NOMO-1 (cell line): ENCODE data around the gene BIN1.

Source experiments
- DNase-seq, 2 experiments: peaks; one replicate each; lab custom pipeline; 2025; ENCODE audit not compliant: unreplicated experiment in 2 of 2; lab: John Stamatoyannopoulos, UW

BIN1 gene

DNA sequence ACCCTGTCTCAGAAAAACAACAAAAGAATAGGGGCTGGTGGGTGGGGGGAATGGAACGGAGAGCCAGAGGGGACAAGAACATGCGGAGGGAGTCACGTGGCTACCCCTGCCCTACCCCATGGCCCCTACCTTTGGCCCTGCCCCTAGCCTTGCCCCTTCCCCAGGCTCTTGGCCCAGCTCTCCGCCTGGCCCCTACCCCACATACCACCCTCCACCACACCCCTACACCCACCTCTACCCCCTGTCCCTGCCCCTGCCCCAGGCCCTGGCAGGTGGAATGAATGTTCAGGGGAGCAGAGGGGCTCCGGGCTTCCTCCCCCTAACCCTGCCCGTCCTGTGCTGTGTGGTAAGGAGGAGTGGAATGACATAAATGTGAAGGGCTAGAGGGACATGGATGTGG is 15.1 kb downstream of the BIN1 start:
- no peak for DNase-seq

- no peak for DNase-seq
These were observed 15.8 kb downstream of the BIN1 start for GRCh38 chr2:127091148-127091547.

DNA sequence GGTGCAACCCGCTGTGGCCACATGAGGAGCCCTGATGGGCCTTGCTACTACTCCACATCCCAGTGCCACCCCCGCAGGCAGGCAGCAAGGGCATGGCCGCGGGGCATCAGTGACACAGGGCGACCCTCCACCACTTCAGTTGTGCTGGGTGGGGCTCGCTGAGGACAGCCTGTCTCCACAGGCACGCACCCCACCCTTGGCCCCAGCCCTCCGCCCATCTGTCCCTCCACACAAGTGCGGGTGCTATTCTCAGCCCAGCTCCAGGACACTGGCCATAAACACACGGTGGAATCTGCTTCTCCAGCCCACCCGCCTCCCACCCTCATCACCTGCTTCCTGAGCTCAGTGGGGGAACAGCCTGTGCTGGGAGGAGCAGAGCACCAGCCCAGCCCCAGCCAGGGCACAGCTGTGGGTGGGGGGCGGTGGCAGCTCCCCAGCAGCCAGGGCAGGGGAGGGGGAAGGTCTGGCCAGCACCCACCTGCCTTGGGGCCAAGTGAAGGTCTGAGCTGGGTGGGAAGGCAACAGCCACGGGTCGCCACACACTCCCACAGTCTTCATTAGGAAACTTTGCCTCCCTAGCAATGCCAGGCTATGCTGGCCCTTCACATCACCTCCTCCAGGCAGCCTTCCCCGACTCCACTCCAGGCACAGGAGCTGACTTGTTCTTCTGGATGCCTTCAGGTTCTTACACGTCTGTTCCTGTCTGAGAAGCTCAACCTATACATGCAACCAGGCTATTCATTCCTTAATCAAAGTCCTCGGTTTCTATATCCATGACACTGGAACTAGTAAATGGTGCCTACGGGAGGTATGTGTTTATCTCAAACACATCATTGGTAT is 16.5 kb downstream of the BIN1 start:
- no peak for DNase-seq

DNA sequence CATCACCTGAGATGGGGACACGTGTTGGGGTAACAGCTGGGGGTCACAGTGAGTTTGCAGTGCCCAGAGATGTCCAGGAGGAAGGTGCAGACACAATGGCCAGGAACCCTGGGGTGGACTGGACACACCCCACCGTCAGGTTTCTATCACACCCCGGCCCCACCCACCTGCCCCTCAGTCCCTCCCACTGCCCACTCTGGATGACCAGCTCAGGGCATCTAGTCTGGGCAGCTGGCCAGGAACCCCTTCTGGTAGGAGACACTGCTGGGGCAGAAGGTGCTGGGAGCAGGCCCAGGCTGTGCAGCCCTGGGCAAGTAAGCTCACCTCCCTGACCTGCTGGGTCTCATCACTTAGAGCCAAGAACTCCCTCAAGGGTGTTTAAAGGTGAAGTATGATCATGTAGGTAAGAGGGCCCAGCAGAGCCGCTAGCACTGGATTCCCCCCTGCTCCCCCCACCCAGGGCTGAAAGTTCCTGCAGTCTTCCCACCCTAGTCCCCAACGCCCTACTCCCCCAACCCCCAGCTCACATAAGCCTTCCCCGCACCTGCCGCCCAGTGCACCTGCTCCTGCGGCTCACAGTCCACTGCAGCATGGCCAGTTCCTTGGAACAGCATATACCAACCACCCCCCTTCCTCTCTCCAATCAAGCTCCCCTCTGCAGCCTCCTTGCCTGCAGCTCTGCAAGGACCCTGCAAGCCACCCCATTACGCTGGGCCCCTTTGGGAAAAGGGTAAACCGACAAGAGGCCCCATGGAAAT is 17.3 kb downstream of the BIN1 start:
- DNase-seq = no peak

DNA sequence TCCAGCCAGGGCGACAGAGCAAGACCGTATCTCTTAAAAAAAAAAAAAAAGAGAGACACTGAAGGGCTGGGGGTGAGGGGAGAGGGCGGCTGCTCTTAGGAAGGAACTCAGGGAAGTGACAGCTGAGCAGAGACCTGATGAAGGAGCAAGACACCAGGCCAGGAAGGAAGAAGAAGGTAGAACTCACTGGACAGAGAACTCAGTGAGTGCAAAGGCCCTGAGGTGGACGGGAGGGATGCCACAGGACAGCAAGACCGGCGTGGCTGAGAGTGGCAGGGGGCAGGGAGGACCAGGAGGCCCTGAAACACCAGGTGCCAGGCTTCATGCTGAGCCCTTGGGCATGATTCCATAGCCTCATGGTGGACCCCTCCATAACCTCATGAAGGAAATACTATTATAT is 18.2 kb downstream of the BIN1 start:
- no peak for DNase-seq

- DNase-seq = no peak
These were observed 19.0 kb downstream of the BIN1 start for GRCh38 chr2:127087791-127088495.

DNA sequence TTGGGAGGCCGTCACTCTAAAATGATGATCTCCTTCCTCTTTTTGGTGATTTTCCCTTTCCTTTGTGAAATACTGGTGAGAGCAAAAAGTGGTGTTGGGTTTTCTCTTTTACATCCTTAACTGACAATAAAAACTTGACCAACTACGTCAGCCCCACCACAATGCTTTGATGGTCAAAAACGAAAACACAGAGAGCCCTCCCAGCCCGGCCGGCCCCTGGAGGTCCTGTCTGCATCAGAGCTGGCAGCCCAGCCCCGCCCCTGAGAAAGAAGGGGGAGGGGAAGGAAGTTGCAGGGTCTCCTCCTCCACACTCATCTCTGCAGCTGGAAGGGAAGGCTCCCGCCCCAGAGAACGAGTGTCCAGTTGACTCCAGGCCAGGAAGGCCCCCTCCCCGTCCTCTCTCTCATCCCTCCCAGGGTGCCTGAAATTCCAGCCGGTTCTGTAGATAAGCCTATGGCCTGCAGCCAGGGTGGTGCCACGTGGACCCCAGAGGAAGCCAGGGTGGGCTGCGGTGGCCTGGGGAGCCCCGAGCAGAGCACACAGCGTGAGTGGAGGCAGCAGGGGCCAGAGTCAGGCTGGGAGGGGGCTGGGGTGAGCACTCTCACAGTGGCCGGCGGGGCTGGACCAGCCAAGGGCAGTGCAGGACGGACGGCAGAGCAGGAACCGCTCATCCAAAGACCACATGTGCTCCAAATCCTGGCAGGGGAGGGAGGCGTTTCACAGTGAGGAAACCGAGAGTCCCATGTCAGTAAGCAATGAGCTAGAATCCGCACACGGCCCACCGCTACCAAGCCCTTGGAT is 19.8 kb downstream of the BIN1 start:
- peak; percentile 46 to 74 for DNase-seq

- DNase-seq = no peak
These were observed 21.7 kb downstream of the BIN1 start for GRCh38 chr2:127085317-127085681.

DNA sequence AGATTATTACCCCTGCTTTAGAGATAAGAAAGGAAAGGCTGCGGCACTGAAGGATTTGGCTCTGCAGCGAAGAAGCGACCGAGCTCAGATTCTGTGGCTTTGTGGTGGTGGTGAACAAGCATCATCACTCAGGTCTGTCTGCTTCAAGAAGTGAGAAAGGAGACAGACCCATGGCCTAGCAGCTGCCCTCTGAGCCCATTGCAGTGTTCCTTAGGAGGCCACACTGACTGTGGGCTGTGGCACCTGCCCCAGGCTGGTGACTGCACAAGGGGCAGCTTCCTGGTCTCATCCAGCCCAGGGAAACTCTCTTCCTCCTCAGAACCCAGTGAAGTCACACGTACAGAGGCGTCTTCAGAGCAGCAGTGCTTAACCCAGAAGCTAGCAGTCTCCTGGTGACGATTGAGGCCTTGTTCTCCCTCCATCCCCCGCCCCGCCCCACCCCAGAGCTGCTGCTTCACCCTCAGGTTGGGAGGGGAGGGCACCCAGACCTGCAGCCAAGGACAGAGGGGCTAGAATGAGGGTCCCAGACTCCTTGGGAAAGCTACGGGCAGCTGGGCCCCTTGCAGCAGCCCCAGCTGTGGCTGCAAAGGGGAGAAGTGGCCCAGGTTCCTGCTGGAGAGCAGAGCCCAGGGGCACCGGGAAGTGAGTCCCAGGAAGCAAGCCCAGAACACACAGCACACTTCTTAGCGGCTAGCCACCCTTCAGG is 22.2 kb downstream of the BIN1 start:
- no peak for DNase-seq

DNA sequence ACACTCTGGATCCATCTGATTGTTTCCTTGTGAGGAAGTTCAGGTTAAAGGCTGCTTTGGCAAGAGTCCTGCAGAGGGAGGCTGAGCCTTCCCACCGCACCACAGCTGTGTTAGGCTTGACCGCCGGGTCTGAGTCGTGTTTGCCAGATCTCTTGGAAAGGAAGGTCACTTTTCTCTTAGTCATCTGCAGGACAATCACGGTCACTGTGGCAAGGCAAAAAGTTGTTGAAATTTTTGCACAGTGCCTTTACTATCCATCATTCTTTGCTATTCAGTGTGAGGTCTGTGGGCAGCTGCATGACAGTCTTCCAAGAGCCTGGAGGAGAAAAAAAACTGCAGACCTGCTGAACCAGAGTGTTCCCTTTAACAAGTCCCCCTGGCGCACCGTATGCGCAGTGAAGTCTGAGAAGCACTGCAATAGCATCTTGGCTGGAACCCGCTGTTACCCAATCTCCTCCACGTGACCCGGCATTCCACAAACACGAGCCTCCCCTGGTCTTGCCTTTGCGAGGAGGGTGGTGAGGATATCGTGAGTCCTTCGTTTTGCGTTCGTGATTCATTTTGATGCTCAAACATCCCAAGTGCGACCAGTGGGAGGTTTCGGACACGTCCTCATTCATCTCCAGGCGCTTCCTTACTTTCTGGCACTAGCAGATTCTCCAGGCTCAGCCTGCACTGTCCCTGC is 23.0 kb downstream of the BIN1 start:
- no peak for DNase-seq

DNA sequence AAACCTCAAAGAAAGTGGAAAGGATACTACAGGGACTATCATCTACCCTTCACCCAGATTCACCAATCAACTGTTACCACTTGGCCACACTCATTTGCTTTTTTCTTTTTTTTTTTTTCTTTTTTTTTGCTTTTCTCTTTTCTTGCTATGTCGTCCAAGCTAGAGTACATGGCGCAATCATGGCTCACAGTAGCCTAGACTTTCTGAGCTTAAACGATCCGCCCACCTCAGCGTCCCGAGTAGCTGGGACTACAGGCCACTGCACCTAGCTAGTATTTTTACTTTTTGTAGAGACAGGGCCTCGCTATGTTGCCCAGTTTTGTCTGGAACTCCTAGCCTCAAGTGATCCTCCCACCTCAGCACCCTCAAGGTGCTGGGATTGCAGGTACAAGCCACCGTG is 24.0 kb downstream of the BIN1 start:
- DNase-seq = no peak

- DNase-seq = no peak
These were observed 24.9 kb downstream of the BIN1 start for GRCh38 chr2:127081826-127082633.

DNA sequence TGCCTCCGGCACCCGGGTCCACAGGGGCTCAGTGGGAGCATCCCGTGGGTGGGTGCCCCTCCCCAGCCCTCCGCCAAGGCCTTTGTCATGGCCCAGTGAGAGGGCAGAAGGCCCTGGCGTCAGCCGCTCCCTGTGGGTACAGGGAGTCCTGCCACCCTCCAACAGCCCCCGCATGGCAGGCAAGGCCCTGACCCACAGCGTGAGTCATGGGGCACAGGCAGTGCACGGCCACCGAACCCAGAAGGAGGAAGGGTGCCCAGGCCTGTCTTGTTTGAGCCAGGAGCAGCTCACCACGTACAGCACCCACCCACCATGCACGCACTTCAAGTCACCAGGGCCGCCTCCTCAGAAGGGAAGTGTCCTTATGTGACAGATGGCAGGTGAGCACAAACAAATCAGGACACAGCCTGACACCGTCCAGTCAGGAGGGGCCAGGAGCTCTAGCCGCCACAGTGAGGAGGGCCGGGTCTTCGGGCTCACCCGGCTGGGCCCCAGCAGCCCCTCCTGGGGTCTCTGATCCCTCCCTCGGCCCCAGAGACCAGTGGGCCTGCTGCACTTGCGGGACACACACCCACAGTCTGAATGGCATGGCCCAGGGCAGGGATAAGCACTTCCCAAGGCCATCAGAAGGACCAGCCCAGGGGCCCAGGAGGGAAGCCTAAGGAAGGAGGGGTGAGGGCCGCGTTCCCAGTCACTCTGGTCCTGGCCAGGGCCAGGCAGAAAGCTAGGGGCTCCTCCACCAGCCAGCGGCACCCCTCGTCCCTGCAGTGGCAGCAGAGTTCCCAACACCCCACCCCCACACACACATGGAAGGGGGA is 25.8 kb downstream of the BIN1 start:
- DNase-seq = no peak

DNA sequence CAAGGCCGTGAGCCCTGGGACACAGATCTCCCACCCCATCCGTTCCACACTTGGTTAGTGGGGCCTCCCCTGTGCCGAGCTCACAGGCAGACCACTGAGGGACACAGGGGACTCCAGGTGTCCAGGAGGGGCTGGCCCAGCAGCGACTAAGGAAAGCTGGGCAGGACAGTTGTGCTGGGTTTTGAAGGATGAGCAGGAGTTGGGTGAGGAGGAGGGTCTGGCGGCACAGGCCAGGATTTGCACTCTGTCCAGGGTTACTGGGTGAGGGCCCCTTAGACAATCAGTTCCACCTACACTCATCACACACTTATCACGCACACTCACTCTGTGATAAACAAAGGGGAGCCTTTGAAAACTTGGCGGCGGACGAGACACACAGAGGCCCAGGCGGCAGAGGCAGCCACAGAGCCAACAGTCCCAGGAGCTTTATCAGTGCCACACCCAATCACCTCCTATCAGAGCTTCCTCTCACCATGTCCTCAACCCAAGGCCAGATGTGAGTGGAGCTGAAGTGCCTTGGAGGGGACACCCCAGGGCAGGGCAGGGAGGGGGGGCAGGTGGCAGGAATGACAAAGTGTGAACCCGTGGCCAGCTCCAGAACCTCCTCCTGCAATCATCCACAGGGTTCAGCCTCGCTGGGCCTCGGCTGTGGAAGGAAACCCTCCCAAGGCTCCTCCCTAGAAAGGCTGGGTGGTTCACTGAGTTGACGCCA is 26.6 kb downstream of the BIN1 start:
- DNase-seq = no peak

DNA sequence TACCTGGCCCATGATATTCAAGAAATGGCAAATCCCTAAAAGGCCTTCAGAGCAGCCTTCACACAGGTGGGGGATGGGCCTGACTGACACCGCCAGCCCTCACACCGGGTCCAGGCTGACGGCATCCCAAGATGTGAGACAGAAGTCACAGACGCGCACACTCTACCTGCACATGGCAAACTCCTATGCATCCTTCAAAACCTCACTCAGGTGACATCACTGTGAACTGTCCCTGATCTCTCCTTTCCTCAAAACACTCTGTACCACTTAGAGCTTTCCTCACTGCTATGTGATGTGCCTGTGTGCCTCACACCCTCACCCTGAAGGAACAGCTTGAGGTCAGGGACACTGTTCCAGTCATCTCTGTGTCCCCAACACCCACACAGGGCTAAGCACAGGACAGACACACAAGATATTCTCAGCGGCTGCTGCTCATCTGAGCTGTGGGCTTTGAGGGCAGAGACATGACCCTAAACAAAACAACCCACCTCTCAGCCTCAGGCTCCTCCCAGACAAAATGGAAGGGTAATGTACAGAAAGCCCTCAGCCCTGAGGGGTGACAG is 27.5 kb downstream of the BIN1 start:
- DNase-seq = no peak

DNA sequence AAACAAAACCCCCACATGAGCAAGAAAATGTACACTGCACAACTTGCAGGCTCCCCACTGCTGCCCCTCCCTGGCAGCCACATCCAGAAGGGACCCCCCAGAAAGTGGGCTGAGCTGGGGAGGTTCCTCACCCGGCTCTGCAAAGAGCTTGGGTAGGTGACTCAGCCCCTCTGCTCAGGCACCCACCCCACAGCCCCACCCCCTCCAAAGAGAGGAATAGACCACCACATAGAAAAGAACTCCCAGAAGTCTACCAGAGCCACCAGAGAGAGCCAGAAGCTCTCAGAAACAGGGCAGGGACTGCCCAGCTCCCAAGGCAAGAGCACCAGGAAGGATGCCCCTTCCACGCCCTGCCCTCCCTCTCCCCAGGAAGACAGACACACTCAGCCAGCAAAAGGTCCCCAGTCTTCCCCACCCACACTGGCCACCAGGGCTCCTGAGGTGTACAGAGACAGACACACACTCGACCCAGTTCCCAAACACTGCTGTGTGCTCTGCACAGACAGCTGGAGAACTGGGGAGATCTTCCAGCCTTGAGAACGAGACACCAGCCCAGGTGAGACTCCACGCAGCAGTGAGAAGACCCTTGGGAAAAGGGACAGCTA is 28.2 kb downstream of the BIN1 start:
- no peak for DNase-seq

GRCh38 chr2:127078028-127078427 is 28.9 kb downstream of the BIN1 start:
- DNase-seq = no peak
